GM19328 (cell line): ENCODE results near the gene LAMB1.

Experiments
- ATAC-seq: cut with Tn5 transposase; IDR thresholded peaks from one replicate; pipeline ENCODE4 v1.9.1; 2021; ENCODE audit warnings: mild to moderate bottlenecking, moderate library complexity; ENCODE audit not compliant: unreplicated experiment

LAMB1 gene

GRCh38 chr7:107949443-107949935 is 53.5 kb downstream of the LAMB1 start:
- ATAC-seq: no peak

- ATAC-seq: no peak
Observed at GRCh38 chr7:107948645-107949442, 54.1 kb downstream of the LAMB1 start.

- ATAC-seq: no peak
Observed at GRCh38 chr7:107946881-107947280, 56.1 kb downstream of the LAMB1 start.

- ATAC-seq: no peak
Observed at GRCh38 chr7:107946451-107946850, 56.5 kb downstream of the LAMB1 start.

- ATAC-seq: no peak
Observed at GRCh38 chr7:107945332-107945731, 57.6 kb downstream of the LAMB1 start.

- no peak for ATAC-seq
Observed at GRCh38 chr7:107944411-107945169, 58.4 kb downstream of the LAMB1 start.

GRCh38 chr7:107943018-107943417 is 59.9 kb downstream of the LAMB1 start:
- ATAC-seq: no peak

GRCh38 chr7:107940951-107941350 is 62.0 kb downstream of the LAMB1 start:
- no peak for ATAC-seq

- no peak for ATAC-seq
Observed at GRCh38 chr7:107939573-107940489, 63.1 kb downstream of the LAMB1 start.

- ATAC-seq: no peak
Observed at GRCh38 chr7:107938456-107939250, 64.3 kb downstream of the LAMB1 start.

- ATAC-seq: no peak
Observed at GRCh38 chr7:107937531-107937930, 65.4 kb downstream of the LAMB1 start.

GRCh38 chr7:107936312-107936711 is 66.6 kb downstream of the LAMB1 start:
- ATAC-seq: no peak

- no peak for ATAC-seq
Observed at GRCh38 chr7:107934991-107935770, 67.8 kb downstream of the LAMB1 start.

GRCh38 chr7:107933386-107934013 is 69.5 kb downstream of the LAMB1 start:
- no peak for ATAC-seq

- no peak for ATAC-seq
Observed at GRCh38 chr7:107932805-107933204, 70.2 kb downstream of the LAMB1 start.

- no peak for ATAC-seq
Observed at GRCh38 chr7:107931740-107932515, 71.0 kb downstream of the LAMB1 start.

GRCh38 chr7:107926481-107926880 is 76.5 kb downstream of the LAMB1 start:
- no peak for ATAC-seq

- ATAC-seq: peak; percentile 87
Observed at GRCh38 chr7:107924841-107925504, 78.0 kb downstream of the LAMB1 start.
